Left lung (tissue), 10 donors: ENCODE measurements around the gene ZSCAN10. TPM values are rescaled to one million over a fixed set of nuclear protein-coding genes. Genes with fewer than 3 reads are reported as not detected.
A peak's percentile ranks its signal among the peaks of the same experiment; 100 is the strongest.

Experiments used
- ATAC-seq: fragments of 200-7000 bp; cut with Tn5 transposase; one replicate; pipeline ENCODE4 v1.9.1; 2020; ENCODE audit warnings: moderate library complexity
- DNase-seq, 4 donors: peaks; one replicate each; pipeline ENCODE4 v3.0.0-alpha.2; 2013 to 2020
- H3K27ac ChIP-seq, 2 donors: fragments of 200-600 bp; sonication (generic) in 1 of 2; one replicate each; pipeline versions ENCODE4 v1.5.0 to v1.8.0; 2020 to 2021
- H3K27me3 ChIP-seq, 2 donors: fragments of 200-600 bp; sonication (generic) in 1 of 2; one replicate each; pipeline versions ENCODE4 v1.5.0 to v1.8.0; 2020 to 2021
- H3K36me3 ChIP-seq, 2 donors: fragments of 200-600 bp; sonication (generic) in 1 of 2; one replicate each; pipeline versions ENCODE4 v1.5.0 to v1.8.0; 2020 to 2021
- H3K4me1 ChIP-seq, 2 donors: fragments of 200-600 bp; one replicate each; pipeline ENCODE4 v1.8.0; 2021
- H3K4me3 ChIP-seq, 2 donors: fragments of 200-600 bp; sonication (generic) in 1 of 2; one replicate each; pipeline versions ENCODE4 v1.5.0 to v1.8.0; 2020 to 2021; ENCODE audit warnings: mild to moderate bottlenecking in 1 of 2
- H3K9me3 ChIP-seq, 2 donors: fragments of 200-600 bp; sonication (generic) in 1 of 2; one replicate each; pipeline versions ENCODE4 v1.5.0 to v1.8.0; 2020 to 2021
- CTCF ChIP-seq, 2 donors: fragments of 200-600 bp; sonication (generic) in 1 of 2; IDR thresholded peaks; one replicate each; pipeline versions ENCODE4 v1.5.0 to v1.8.0; 2021; ENCODE audit warnings: antibody characterized with exemption in 2 of 2
- intact Hi-C, 2 donors: fragments of 100-400 bp; cut with DNase I; formaldehyde crosslinking; loops; one replicate each; pipeline versions ENCODE4 v1.11.2 to v1.14.2; 2022
- polyA plus RNA-seq, 6 donors: library from polyadenylated mRNA; unstranded; fragments of 120-200 nt; gene quantifications; one replicate each; pipeline ENCODE4 v1.2.1, GENCODE V29; 2013; ENCODE audit not compliant: insufficient read length in 6 of 6
- total RNA-seq, 2 donors: library from RNA; stranded (reverse); fragmentation: NEBNext Ultra II Directional; extraction: Animal tissue kit (Norgen Biotek cat#: 25700); gene quantifications; one replicate each; pipeline ENCODE4 v1.2.1, GENCODE V29; 2021
- donor health status: DM: no; HTN: yes; CAD: no.
- donor health status: DM: no; HTN: no; CAD: no.

The ZSCAN10 gene
- total and polyA plus RNA-seq, 8 donors: 0.13 TPM; not detected in 7

GRCh38 chr16:3133844-3134243 lies 34.8 kb upstream of the ZSCAN10 start:
- H3K4me1 ChIP-seq: peaks cover 24 to 53% of the 10 kb centered on the region in 2 donors
- no peak for ATAC-seq
- no peaks in the 10 kb centered on the region for H3K27me3 ChIP-seq
- no peak for TF ChIP-seq CTCF (IDR thresholded peaks at IDR 0.05)
- intact Hi-C loops: no loop called here
- H3K27ac ChIP-seq: peak overlapping the region; percentile 93 to 95
- no peaks in the 10 kb centered on the region for H3K9me3 ChIP-seq
- DNase-seq: no peak
- H3K36me3 ChIP-seq: peaks cover 0 to 31% of the 10 kb centered on the region in 2 donors
- peak overlapping the region; percentile 97 to 99 for H3K4me3 ChIP-seq

DNA sequence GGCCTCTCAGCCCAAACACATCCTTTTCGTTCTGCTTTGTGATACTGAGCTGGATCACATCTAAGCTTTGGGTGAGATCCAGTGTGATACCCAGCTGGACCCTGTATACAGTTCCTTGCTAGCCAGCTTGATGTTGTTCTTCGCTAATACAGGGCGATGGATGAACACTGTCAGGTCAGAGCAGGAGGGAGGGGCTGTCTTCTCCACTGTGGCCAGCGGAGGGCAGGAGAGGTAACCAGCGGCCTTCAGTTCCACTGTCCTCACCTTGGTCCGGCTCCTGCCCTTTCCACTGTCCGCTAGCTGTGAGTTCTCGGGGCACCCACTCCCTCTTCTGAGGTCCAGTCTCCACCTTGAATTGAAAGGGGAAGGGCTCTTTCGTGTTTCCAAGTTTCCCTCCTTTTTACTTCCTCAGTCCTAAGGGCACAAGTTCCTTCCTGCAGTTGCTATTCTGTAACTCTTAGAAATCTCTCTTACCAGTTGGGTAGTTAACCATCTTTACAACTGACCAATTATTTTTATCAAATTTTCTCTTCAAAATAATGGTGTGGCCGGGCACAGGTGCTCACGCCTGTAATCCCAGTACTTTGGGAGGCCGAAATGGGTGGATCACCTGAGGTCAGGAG lies 32.8 kb upstream of the ZSCAN10 start:
- H3K27ac ChIP-seq: no peak overlapping the region
- peaks cover 25 to 61% of the 10 kb centered on the region in 2 donors for H3K4me1 ChIP-seq
- peak; percentile 18 to 37 for TF ChIP-seq CTCF (IDR thresholded peaks at IDR 0.05)
- ATAC-seq: no peak
- H3K27me3 ChIP-seq: no peaks in the 10 kb centered on the region
- H3K36me3 ChIP-seq: peaks cover 0 to 13% of the 10 kb centered on the region in 2 donors
- no peaks in the 10 kb centered on the region for H3K9me3 ChIP-seq
- intact Hi-C loops: no loop called here
- peak in 1 of 4 donors; percentile 68 for DNase-seq
- no peak overlapping the region for H3K4me3 ChIP-seq

- Histone ChIP-seq H3K4me1 (peaks cover 19 to 57% of the 10 kb centered on the region in 2 donors), H3K4me3 (peak overlapping the region; percentile 34 to 42), H3K27me3 (no peaks in the 10 kb centered on the region), H3K9me3 (no peaks in the 10 kb centered on the region), H3K27ac (peak overlapping the region; percentile 76 to 87), H3K36me3 (peaks cover 0 to 13% of the 10 kb centered on the region in 2 donors)
- peak; percentile 83 to 88 for TF ChIP-seq CTCF (IDR thresholded peaks at IDR 0.05)
- DNase-seq: peak; percentile 79 to 90 (median 82)
- peak; percentile 85 for ATAC-seq
- intact Hi-C loops: no loop called here
These were observed 30.3 kb upstream of the ZSCAN10 start for GRCh38 chr16:3129137-3130131.

DNA sequence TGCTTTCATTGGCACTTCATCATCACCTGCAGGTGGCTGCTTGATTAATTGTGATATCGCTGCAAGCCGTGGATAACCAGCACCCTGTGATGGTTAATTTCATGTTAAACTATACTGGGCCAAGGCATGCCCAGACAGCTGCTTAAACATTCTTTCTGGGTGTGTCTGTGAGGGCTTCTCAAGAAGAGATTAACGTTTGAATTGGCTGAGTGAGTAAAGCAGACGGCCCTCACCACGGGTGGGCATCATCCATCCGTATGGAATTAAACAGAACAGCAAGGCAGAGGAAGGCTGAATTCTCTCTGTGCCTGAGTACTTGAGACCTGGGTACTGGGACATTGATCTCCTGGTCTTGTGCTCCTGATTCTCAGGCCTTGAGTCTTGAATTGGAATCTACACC lies 28.7 kb upstream of the ZSCAN10 start:
- TF ChIP-seq CTCF (IDR thresholded peaks at IDR 0.05): no peak
- intact Hi-C loops: no loop called here

More for the DNA sequence above, 28.7 kb upstream of the ZSCAN10 start:
- Histone ChIP-seq H3K27ac (no peak overlapping the region), H3K9me3 (no peaks in the 10 kb centered on the region), H3K4me1 (peaks cover 17 to 50% of the 10 kb centered on the region in 2 donors), H3K36me3 (peaks cover 0 to 13% of the 10 kb centered on the region in 2 donors), H3K27me3 (no peaks in the 10 kb centered on the region), H3K4me3 (no peak overlapping the region)
- DNase-seq: no peak
- no peak for ATAC-seq
